AG10803 (cell line): ENCODE results near the gene SUMF2.
"Not testable (repeated sequence)": the region's sequence is repeated elsewhere in the genome, so short reads cannot be mapped to it uniquely, and the experiment has no call there.

ENCODE experiments used
- DNase-seq: peaks from one replicate; pipeline ENCODE4 v3.0.0; 2010; ENCODE audit warnings: low read depth
- H3K4me3 ChIP-seq: 2 replicates; pipeline ENCODE4 v1.5.1; 2011; ENCODE audit warnings: mild to moderate bottlenecking, low read length, control low read depth
- TF ChIP-seq, protein P1 (sequence below): conservative IDR thresholded peaks from 2 replicates; pipeline ENCODE4 v1.5.1; 2011; ENCODE audit warnings: mild to moderate bottlenecking, low read length, control low read depth, inconsistent platforms

SUMF2 gene

DNA sequence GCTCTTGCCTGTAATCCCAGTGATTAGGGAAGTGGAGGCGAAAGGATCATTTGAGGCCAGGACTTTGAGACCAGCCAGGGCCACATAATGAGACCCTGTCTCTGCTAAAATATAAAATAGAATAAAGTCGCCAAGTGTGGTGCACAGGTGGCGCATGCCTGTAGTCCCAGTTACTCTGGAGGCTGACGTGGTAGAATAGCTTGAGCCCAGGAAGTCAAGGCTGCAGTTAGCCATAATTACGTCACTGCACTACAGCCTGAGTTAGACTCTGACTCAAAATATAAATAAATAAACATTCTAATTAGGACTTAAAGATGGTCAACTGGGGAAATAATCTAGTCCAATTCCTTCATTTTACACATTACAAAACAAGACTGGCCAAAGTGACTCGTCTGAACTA is 41.4 kb downstream of the SUMF2 start:
- H3K4me3 ChIP-seq, result peak overlapping the region; percentile 95
- peak; percentile 71 for DNase-seq
- TF ChIP-seq, protein P1, sequence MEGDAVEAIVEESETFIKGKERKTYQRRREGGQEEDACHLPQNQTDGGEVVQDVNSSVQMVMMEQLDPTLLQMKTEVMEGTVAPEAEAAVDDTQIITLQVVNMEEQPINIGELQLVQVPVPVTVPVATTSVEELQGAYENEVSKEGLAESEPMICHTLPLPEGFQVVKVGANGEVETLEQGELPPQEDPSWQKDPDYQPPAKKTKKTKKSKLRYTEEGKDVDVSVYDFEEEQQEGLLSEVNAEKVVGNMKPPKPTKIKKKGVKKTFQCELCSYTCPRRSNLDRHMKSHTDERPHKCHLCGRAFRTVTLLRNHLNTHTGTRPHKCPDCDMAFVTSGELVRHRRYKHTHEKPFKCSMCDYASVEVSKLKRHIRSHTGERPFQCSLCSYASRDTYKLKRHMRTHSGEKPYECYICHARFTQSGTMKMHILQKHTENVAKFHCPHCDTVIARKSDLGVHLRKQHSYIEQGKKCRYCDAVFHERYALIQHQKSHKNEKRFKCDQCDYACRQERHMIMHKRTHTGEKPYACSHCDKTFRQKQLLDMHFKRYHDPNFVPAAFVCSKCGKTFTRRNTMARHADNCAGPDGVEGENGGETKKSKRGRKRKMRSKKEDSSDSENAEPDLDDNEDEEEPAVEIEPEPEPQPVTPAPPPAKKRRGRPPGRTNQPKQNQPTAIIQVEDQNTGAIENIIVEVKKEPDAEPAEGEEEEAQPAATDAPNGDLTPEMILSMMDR, result no peak

DNA sequence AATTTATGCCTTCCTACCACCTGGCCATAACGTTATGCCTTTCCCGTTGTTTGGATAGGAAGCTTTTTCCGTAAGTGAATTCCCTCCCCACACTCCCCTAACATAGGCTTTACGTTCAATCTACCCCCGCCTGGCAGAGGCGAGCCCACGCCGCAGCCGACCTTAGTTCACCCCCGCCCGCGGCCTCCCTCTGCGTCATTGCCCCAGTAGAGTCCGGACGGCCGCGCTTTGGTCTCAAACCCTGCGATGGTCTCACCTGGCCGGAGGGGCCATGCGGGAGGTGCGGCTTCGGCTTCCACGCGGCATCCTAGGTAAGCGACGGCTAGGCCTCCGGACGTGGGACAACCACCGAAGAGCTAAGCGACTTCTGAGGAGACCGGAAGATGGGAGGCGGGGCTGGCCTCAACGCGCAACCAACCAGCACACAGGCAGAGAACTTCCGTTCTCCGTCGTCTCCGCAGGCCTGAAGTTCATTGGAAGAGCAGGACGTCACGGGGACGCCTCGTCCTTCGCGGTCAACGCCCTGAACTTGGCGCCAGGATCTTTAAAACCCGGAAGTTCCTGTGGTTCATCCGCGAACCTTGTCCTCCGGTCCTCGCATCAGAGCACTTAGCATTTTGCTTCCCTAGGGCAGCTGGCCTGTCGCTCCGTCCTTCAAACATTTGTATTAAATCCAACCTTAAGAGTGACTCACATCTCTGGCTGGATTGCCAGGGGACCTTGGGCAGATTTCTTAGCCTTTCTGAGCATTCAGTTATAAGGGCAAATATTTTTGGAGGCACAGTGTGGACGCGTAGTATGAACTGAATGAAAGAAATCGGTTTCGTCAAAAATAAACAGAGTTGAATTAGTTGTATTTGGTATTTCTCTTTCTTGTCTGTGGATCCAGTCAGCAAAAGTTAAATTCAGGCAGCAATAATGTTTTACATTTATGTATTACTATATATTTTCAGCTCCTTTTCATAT is 42.3 kb downstream of the SUMF2 start, which contains the start of gene CHCHD2:
TSS of gene CHCHD2 (minus strand) at position 369 of the 966 bp plus-strand sequence. CDS start at position 306, 63 bp downstream.
- TF ChIP-seq, protein P1, result no peak
- DNase-seq, result peak; percentile 99
- H3K4me3 ChIP-seq, result peak within 1 kb of the TSS; percentile 95

DNA sequence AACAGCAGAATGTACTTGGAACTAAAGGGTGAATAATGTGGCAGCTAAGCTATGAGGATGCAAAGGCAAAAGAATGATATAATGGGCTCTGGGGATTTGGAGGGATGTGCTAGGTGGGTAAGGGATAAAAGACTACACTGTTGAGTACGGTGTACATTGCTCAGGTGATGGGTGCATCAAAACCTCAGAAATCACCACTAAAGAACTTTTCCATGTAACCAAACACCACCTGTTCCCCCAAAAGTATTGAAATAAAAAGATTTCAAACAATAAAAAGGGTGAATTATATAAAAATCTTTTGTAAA is 43.8 kb downstream of the SUMF2 start:
- TF ChIP-seq, protein P1, result no peak
- no peak overlapping the region for H3K4me3 ChIP-seq
- no peak for DNase-seq

DNA sequence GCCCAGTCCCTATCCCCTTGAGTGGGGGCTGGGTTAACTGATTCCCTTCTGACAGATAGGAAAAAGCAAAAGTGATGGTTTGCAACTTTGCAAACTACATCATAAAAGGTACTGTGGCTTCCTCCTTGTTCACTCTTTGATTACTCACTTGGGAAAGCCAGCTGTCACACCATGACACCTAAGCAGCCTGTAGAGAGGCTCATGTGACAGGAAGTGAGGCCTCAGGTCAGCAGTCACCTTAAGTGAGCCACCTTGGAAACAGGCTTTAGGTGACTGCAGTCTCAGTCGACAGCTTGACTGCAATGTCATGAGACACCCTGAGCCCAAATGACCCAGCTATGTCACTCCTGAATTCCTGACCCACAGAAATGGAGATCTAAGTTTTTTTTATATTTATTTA is 46.5 kb downstream of the SUMF2 start:
- TF ChIP-seq, protein P1, result no peak
- no peak overlapping the region for H3K4me3 ChIP-seq
- no peak for DNase-seq

DNA sequence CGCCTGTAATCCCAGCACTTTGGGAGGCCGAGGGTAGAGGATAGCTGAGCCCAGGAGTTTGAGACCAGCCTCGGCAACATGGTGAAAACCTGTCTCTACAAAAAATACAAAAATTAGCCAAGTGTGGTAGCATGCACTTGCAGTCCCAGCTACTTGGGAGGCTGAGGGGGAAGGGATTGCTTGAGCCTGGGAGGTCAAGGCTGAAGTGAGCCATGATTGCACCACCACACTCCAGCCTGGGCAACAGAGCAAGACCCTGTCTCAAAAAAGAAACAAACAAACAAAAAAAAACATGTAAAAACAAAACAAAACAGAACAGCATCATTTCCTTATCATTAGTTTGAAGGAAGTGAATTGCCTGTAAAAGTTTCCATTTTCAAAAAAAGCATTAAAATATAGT is 48.2 kb downstream of the SUMF2 start:
- DNase-seq, H3K4me3 ChIP-seq: not testable (repeated sequence)

DNA sequence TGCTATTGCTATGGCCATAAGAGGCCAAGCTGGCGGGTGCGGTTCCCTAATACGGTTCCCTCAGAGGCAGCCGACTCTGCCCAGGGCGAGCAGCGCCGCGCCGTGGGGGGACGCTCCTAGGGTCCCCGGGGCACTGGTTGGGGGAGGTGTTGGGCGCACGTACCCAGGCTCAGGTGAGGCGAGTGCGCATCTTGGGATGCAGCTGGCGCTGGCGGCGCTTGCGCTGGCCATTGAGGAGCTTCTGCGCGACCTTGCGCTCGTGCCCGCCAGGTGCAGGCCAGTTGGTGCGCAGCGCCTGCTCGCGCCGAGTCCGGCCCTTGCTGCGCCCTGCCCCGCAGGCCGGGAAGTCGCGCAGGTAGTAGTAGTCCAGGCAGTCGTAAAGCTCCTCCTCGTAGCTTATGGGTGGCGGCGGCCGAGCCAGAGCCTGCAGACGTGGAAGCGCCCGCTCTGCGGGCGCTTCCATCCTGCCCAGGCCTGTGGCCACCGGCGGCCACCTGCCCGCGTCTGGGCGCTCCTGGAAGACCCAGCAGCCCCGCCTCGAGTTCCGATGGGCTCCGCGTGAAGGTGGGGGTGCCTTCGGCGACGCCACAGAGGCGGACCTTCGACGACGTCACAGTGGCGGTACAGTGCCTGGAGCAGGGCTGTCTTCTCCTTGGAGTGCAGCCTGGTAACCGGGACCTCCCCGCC is 51.9 kb downstream of the SUMF2 start, which contains the start of gene NUPR2:
TSS of gene NUPR2 (minus strand) at position 566 of the 687 bp plus-strand sequence. CDS start at position 463, 103 bp downstream.
- DNase-seq, result no peak
- no peak within 1 kb of the TSS for H3K4me3 ChIP-seq
- TF ChIP-seq, protein P1, result no peak

DNA sequence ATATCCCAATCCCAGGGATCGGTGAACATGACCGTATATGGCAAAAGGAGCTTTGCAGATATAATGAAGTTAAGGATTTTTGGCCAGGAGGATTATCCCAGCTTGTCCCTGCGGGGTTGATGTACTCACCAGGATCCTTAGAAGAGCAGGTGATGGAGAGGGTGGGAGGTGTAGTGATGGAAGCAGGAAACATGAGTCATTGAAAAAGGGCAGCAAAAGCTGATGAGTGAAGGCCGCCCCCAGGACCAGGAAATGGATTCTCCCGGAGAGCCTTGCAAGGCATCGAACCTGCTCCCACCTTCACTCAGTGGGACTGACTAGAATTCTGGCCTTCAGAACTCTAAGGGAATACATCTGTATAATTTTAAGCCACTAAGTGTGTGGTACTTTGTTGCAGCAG is 57.4 kb downstream of the SUMF2 start:
- no peak for DNase-seq
- TF ChIP-seq, protein P1, result no peak
- H3K4me3 ChIP-seq, result no peak overlapping the region
